HepG2 (cell line): ENCODE results near the gene GCDH. TPM values are rescaled to one million over a fixed set of nuclear protein-coding genes. Genes with fewer than 3 reads are reported as not detected.
A peak's percentile ranks its signal among the peaks of the same experiment; 100 is the strongest.

Source experiments
- AGO1 ChIP-seq: fragments of 200-400 bp; formaldehyde crosslinking; IDR thresholded peaks from 2 replicates; pipeline ENCODE4 v1.6.1; 2017; ENCODE audit warnings: mild to moderate bottlenecking, low read depth, low read length, moderate library complexity; ENCODE audit not compliant: poor library complexity, severe bottlenecking
- CAMTA2 ChIP-seq: sonication (generic); formaldehyde crosslinking; IDR thresholded peaks from 2 replicates; pipeline ENCODE4 v1.4.0; 2020; ENCODE audit warnings: mild to moderate bottlenecking, missing genetic modification reagents, borderline replicate concordance
- CREM ChIP-seq, 2 experiments: sonication (generic) in 1 of 2; formaldehyde crosslinking in 1 of 2; IDR thresholded peaks; 2 replicates each; pipeline versions ENCODE4 v1.4.0 to v1.6.1; 2016 to 2020; ENCODE audit warnings: antibody characterized with exemption in 1 of 2, mild to moderate bottlenecking in 1 of 2, missing genetic modification reagents in 1 of 2
- DDIT3 ChIP-seq: sonication (generic); formaldehyde crosslinking; IDR thresholded peaks from 2 replicates; pipeline ENCODE4 v1.4.0; 2020; ENCODE audit warnings: mild to moderate bottlenecking, missing genetic modification reagents
- FOSL2 ChIP-seq: sonication (generic); formaldehyde crosslinking; IDR thresholded peaks from 2 replicates; pipeline ENCODE4 v1.4.0; 2020; ENCODE audit warnings: missing genetic modification reagents
- GZF1 ChIP-seq: sonication (generic); formaldehyde crosslinking; IDR thresholded peaks from 2 replicates; pipeline ENCODE4 v1.5.1; 2020; ENCODE audit warnings: mild to moderate bottlenecking, missing genetic modification reagents
- HDAC2 ChIP-seq: sonication (generic); formaldehyde crosslinking; IDR thresholded peaks from 2 replicates; pipeline ENCODE4 v1.4.0; 2020; ENCODE audit warnings: missing genetic modification reagents
- NBN ChIP-seq: fragments of 450-650 bp; conservative IDR thresholded peaks from 2 replicates; pipeline ENCODE4 v1.6.1; 2017
- POLR2AphosphoS2 ChIP-seq: IDR thresholded peaks from 2 replicates; pipeline ENCODE4 v1.6.1; 2011; ENCODE audit warnings: low read depth, low read length, improper control_type of control experiment
- RARG ChIP-seq: sonication (generic); formaldehyde crosslinking; IDR thresholded peaks from 2 replicates; pipeline ENCODE4 v1.4.0; 2020; ENCODE audit warnings: low read depth, mild to moderate bottlenecking, missing genetic modification reagents
- RELA ChIP-seq: sonication (generic); formaldehyde crosslinking; IDR thresholded peaks from 2 replicates; pipeline ENCODE4 v1.4.0; 2020; ENCODE audit warnings: missing genetic modification reagents
- TEAD3 ChIP-seq: optimal IDR thresholded peaks from 2 replicates; pipeline ENCODE3; 2016; ENCODE audit warnings: borderline replicate concordance
- THAP9 ChIP-seq: sonication (generic); formaldehyde crosslinking; IDR thresholded peaks from 2 replicates; pipeline ENCODE4; 2020; ENCODE audit warnings: missing genetic modification reagents, mild to moderate bottlenecking, borderline replicate concordance
- ZFP62 ChIP-seq: sonication (generic); formaldehyde crosslinking; IDR thresholded peaks from 2 replicates; pipeline ENCODE4 v1.4.0; 2020; ENCODE audit warnings: missing genetic modification reagents
- ZNF224 ChIP-seq: sonication (generic); formaldehyde crosslinking; IDR thresholded peaks from 2 replicates; pipeline ENCODE4 v1.5.0; 2020; ENCODE audit warnings: mild to moderate bottlenecking, missing genetic modification reagents
- ZNF33B ChIP-seq: sonication (generic); formaldehyde crosslinking; IDR thresholded peaks from 2 replicates; pipeline ENCODE4 v1.5.1; 2020; ENCODE audit warnings: mild to moderate bottlenecking, missing genetic modification reagents
- ZNF350 ChIP-seq: sonication (generic); formaldehyde crosslinking; IDR thresholded peaks from 2 replicates; pipeline ENCODE4 v1.4.0; 2020; ENCODE audit warnings: mild to moderate bottlenecking, low read depth, missing genetic modification reagents, borderline replicate concordance
- ZNF446 ChIP-seq: sonication (generic); formaldehyde crosslinking; IDR thresholded peaks from 2 replicates; pipeline ENCODE4 v1.5.0; 2020; ENCODE audit warnings: mild to moderate bottlenecking, missing genetic modification reagents
- ZNF547 ChIP-seq: sonication (generic); formaldehyde crosslinking; IDR thresholded peaks from 2 replicates; pipeline ENCODE4 v1.5.1; 2020; ENCODE audit warnings: mild to moderate bottlenecking, missing genetic modification reagents
- ZNF597 ChIP-seq: sonication (generic); formaldehyde crosslinking; IDR thresholded peaks from 2 replicates; pipeline ENCODE4 v1.5.0; 2020; ENCODE audit warnings: missing genetic modification reagents
- ZNF672 ChIP-seq: sonication (generic); formaldehyde crosslinking; IDR thresholded peaks from 2 replicates; pipeline ENCODE4 v1.8.1; 2022; ENCODE audit warnings: missing genetic modification reagents
- ZNF709 ChIP-seq: sonication (generic); formaldehyde crosslinking; IDR thresholded peaks from 2 replicates; pipeline ENCODE4 v1.5.0; 2020; ENCODE audit warnings: mild to moderate bottlenecking, missing genetic modification reagents
- ZSCAN21 ChIP-seq: sonication (generic); formaldehyde crosslinking; IDR thresholded peaks from 2 replicates; pipeline ENCODE4 v1.8.0; 2022; ENCODE audit warnings: mild to moderate bottlenecking, missing genetic modification reagents, moderate library complexity, borderline replicate concordance
- polyA plus RNA-seq, 8 experiments: library from polyadenylated mRNA; depleted of rRNA in 3 of 8; stranded (reverse) in 7 of 8; unstranded in 1 of 8; fragments of >200 nt; fragmentation: Illumina TruSeq in 4 of 8; extraction: Trizol in 4 of 8; gene quantifications; 2 replicates each; pipeline versions ENCODE4 v1.2.1 to v1.2.3, GENCODE V29; 2011 to 2016; ENCODE audit warnings: low read depth in 4 of 8, missing spikeins in 1 of 8, mixed read lengths in 1 of 8; ENCODE audit not compliant: insufficient read depth in 1 of 8
- total RNA-seq, 5 experiments: library from RNA; depleted of rRNA; stranded (reverse); fragments of >200 nt; fragmentation: Illumina TruSeq; extraction: Trizol; gene quantifications; 2 replicates each; pipeline ENCODE4 v1.2.3, GENCODE V29; 2016; ENCODE audit warnings: low read depth in 1 of 5

The GCDH gene
- total and polyA plus RNA-seq, 2 of the 13 experiments (the other 11 are each of a cell fraction or from before 2014, with no cell fraction given), result 15.1 to 38.0 TPM

- TF ChIP-seq ZNF33B (CRISPR knock-in tag) (peak; percentile 20; the same call in 1 of the 2 replicates), ZNF597 (CRISPR knock-in tag) (no peak), ZFP62 (CRISPR knock-in tag) (no peak), ZNF446 (CRISPR knock-in tag) (peak; percentile 9; the same call in 1 of the 2 replicates), HDAC2 (CRISPR knock-in tag) (peak; percentile 62; the same call in 1 of the 2 replicates), CREM (IDR thresholded peaks at IDR 0.05) (peak; percentile 82), CREM (CRISPR knock-in tag; IDR thresholded peaks at IDR 0.05) (no peak), ZNF672 (no peak), CAMTA2 (0 out of 2 replicates have a peak, but pooled peaks have one; percentile 13), ZSCAN21 (CRISPR knock-in tag) (0 out of 2 replicates have a peak, but pooled peaks have one; percentile 12), ZNF709 (CRISPR knock-in tag) (peak; percentile 22; the same call in 1 of the 2 replicates), AGO1 (peak; percentile 48), RELA (no peak), ZNF224 (CRISPR knock-in tag) (no peak), ZNF547 (CRISPR knock-in tag) (peak; percentile 79; the same call in 1 of the 2 replicates), DDIT3 (CRISPR knock-in tag) (no peak), THAP9 (CRISPR knock-in tag) (peak; percentile 75; the same call in 1 of the 2 replicates), FOSL2 (CRISPR knock-in tag) (0 out of 2 replicates have a peak, but pooled peaks have one; percentile 4), RARG (CRISPR knock-in tag) (peak; percentile 71; the same call in 1 of the 2 replicates), NBN (no peak), ZNF350 (CRISPR knock-in tag) (no peak), TEAD3 (CRISPR knock-in tag) (peak; percentile 84), POLR2AphosphoS2 (peak; percentile 76; the same call in 1 of the 2 replicates), GZF1 (CRISPR knock-in tag) (peak; percentile 58; the same call in 1 of the 2 replicates)
These were observed 47.2 kb downstream of the GCDH start, which contains the start of gene CALR (continued) for GRCh38 chr19:12937927-12938778.
